PC-3 (cell line): ENCODE data around the gene MRC2. TPM values are rescaled to one million over a fixed set of nuclear protein-coding genes. Genes with fewer than 3 reads are reported as not detected.

Experiments used
- ATAC-seq: fragments of 200-7000 bp; cut with Tn5 transposase; 2 replicates; pipeline ENCODE4 v1.9.1; 2020; ENCODE audit warnings: mild to moderate bottlenecking, moderate library complexity
- Bru-seq: library from RNA; stranded (reverse); fragments of 400-500 nt; gene quantifications from one replicate; lab custom pipeline; 2021; lab: Mats Ljungman, UMichigan
- BruChase-seq, 2 experiments: library from RNA; stranded (reverse); fragments of 400-500 nt; gene quantifications; one replicate each; lab custom pipeline; 2021; lab: Mats Ljungman, UMichigan
- BruUV-seq: library from RNA; stranded (reverse); fragments of 400-500 nt; replicated peaks from 2 replicates; lab custom pipeline; 2021; lab: Mats Ljungman, UMichigan
- CTCF ChIA-PET: fragments of 300-600 bp; sonication (Branson Sonifier 250); formaldehyde crosslinking; loops from one replicate; lab custom pipeline; 2022; ENCODE audit warnings: antibody characterized with exemption; lab: Charles Lee
- POLR2A ChIA-PET: fragments of 300-600 bp; sonication (Branson Sonifier 250); formaldehyde crosslinking; loops from one replicate; lab custom pipeline; 2022; ENCODE audit warnings: antibody characterized with exemption; ENCODE audit not compliant: unreplicated experiment; lab: Charles Lee
- DNase-seq: peaks from one replicate; pipeline ENCODE4 v3.0.0-alpha.2; 2015
- H2AFZ ChIP-seq: fragments of 300-600 bp; sonication (generic); 2 replicates; pipeline ENCODE4 v1.6.0; 2016; ENCODE audit warnings: antibody characterized with exemption, low read length
- H3F3A ChIP-seq: fragments of 300-600 bp; sonication (generic); one replicate; pipeline ENCODE4 v1.6.0; 2017; ENCODE audit warnings: antibody characterized with exemption, low read length, control low read depth, mild to moderate bottlenecking; ENCODE audit not compliant: unreplicated experiment
- H3K27ac ChIP-seq: fragments of 300-600 bp; sonication (generic); 2 replicates; pipeline ENCODE4 v1.5.1; 2016; ENCODE audit warnings: mild to moderate bottlenecking, low read length
- H3K27me3 ChIP-seq: fragments of 300-600 bp; sonication (generic); 2 replicates; pipeline ENCODE4 v1.6.1; 2016; ENCODE audit warnings: low read length, mixed read lengths
- H3K36me3 ChIP-seq: fragments of 300-600 bp; sonication (generic); 2 replicates; pipeline ENCODE4 v1.6.1; 2016; ENCODE audit warnings: low read depth, mixed run types, low read length, mixed read lengths
- H3K4me1 ChIP-seq: fragments of 300-600 bp; sonication (generic); 2 replicates; pipeline ENCODE4 v1.5.1; 2016; ENCODE audit warnings: low read length; ENCODE audit not compliant: insufficient read depth
- H3K4me2 ChIP-seq: fragments of 300-600 bp; sonication (generic); 2 replicates; pipeline ENCODE4 v1.6.0; 2016; ENCODE audit warnings: low read length
- H3K4me3 ChIP-seq: fragments of 300-600 bp; sonication (generic); 2 replicates; pipeline ENCODE4 v1.5.1; 2016; ENCODE audit warnings: mild to moderate bottlenecking, low read length, mixed read lengths
- H3K79me2 ChIP-seq: fragments of 300-600 bp; sonication (generic); 2 replicates; pipeline ENCODE4 v1.6.1; 2017; ENCODE audit warnings: low read length, mixed read lengths
- H3K9ac ChIP-seq: fragments of 300-600 bp; sonication (generic); 2 replicates; pipeline ENCODE4 v1.6.0; 2016; ENCODE audit warnings: mild to moderate bottlenecking, low read length
- H3K9me2 ChIP-seq: fragments of 300-600 bp; sonication (generic); replicated peaks from 2 replicates; pipeline ENCODE4 v1.6.1; 2016; ENCODE audit warnings: mixed run types, low read length, mixed read lengths
- H3K9me3 ChIP-seq: fragments of 300-600 bp; sonication (generic); 2 replicates; pipeline ENCODE4 v1.6.1; 2016; ENCODE audit warnings: low read length, mixed read lengths
- H4K20me1 ChIP-seq: fragments of 300-600 bp; sonication (generic); 2 replicates; pipeline ENCODE4 v1.6.1; 2016; ENCODE audit warnings: low read length, mixed read lengths
- CTCF ChIP-seq: fragments of 300-600 bp; sonication (generic); conservative IDR thresholded peaks from 2 replicates; pipeline ENCODE4 v1.5.1; 2017; ENCODE audit warnings: antibody characterized with exemption, low read depth, mild to moderate bottlenecking, low read length
- EZH2 ChIP-seq: fragments of 300-600 bp; sonication (generic); IDR thresholded peaks from one replicate; pipeline ENCODE4 v1.6.1; 2017; ENCODE audit warnings: antibody characterized with exemption, mild to moderate bottlenecking, low read length; ENCODE audit not compliant: unreplicated experiment
- EZH2phosphoT487 ChIP-seq: fragments of 300-600 bp; sonication (generic); IDR thresholded peaks from 2 replicates; pipeline ENCODE4 v1.6.1; 2018; ENCODE audit warnings: mild to moderate bottlenecking, antibody characterized with exemption, low read length, borderline replicate concordance
- intact Hi-C: fragments of 100-400 bp; cut with micrococcal nuclease; formaldehyde crosslinking; loops from 2 replicates; pipeline ENCODE4 v1.9.0; 2023
- long read RNA-seq: library from polyadenylated mRNA; unstranded; transcript quantifications from one replicate; pipeline ENCODE4 v2.0.0, GENCODE V29; 2021; ENCODE audit not compliant: unreplicated experiment
- total RNA-seq: library from RNA; depleted of rRNA; stranded (reverse); fragments of >200 nt; gene quantifications from 2 replicates; pipeline ENCODE4 v1.2.3, GENCODE V29; 2014; rRNA removed

MRC2 gene
- total RNA-seq = 13.5 and 17.2 TPM in 2 replicates
- percentile 44 among the genes with signal in this experiment for Bru-seq, nascent RNA
- BruChase-seq, experiment 1, labeled RNA remaining after a 6-hour chase = percentile 57 among the genes with signal in this experiment
- percentile 54 among the genes with signal in this experiment for BruChase-seq, experiment 2, labeled RNA remaining after a 2-hour chase
- long read RNA-seq, full-length matches to known transcripts = 2 of 77 reads
- long read RNA-seq, partial matches to known transcripts = 40 of 77 reads
- long read RNA-seq, other reads (novel, unspliced or antisense) = 35 of 77 reads

GRCh38 chr17:62627219-62627903 lies at the start of gene MRC2:
MRC2 (plus strand) TSS chr17:62627670; CDS start chr17:62627803, 133 bp downstream.
- Histone ChIP-seq H3K27ac (no peak within 1 kb of the TSS), H3F3A (no peaks in the 10 kb centered on the region), H3K4me1 (peaks cover 7% of the 10 kb centered on the region), H3K36me3 (no peaks in the 10 kb centered on the region), H2AFZ (peak within 1 kb of the TSS; percentile 96), H4K20me1 (no peaks in the 10 kb centered on the region), H3K79me2 (no peaks in the 10 kb centered on the region), H3K27me3 (no peaks in the 10 kb centered on the region), H3K4me3 (peak within 1 kb of the TSS; percentile 88), H3K9me3 (no peaks in the 10 kb centered on the region), H3K4me2 (peak within 1 kb of the TSS; percentile 100), H3K9ac (peak within 1 kb of the TSS; percentile 48), H3K9me2 (no peaks in the 10 kb centered on the region)
- no peak for TF ChIP-seq EZH2
- TF ChIP-seq EZH2phosphoT487 = no peak
- TF ChIP-seq CTCF = no peak
- peak; percentile 58 for DNase-seq
- no TSS peak for BruUV-seq
- CTCF ChIA-PET = no interaction called here
- POLR2A ChIA-PET = no interaction called here
- intact Hi-C loops = no loop called here
- peak; percentile 66 for ATAC-seq

GRCh38 chr17:62578757-62579487 lies 48.5 kb upstream of the MRC2 start:
- H3K9me3 ChIP-seq = no peaks in the 10 kb centered on the region
- H3K27me3 ChIP-seq = no peaks in the 10 kb centered on the region
- no peak for DNase-seq
- H3K4me1 ChIP-seq = no peaks in the 10 kb centered on the region
- TF ChIP-seq EZH2phosphoT487 (no peak), CTCF (no peak), EZH2 (no peak)
- no peak overlapping the region for H3K4me2 ChIP-seq
- H3K36me3 ChIP-seq = peaks cover 45% of the 10 kb centered on the region
- H3K4me3 ChIP-seq = no peak overlapping the region
- intact Hi-C loops = no loop called here
- H3F3A ChIP-seq = no peaks in the 10 kb centered on the region
- no peak overlapping the region for H3K27ac ChIP-seq
- no TSS peak for BruUV-seq
- ATAC-seq = no peak
- no peaks in the 10 kb centered on the region for H3K79me2 ChIP-seq
- H3K9me2 ChIP-seq = no peaks in the 10 kb centered on the region
- no peak overlapping the region for H2AFZ ChIP-seq
- no peaks in the 10 kb centered on the region for H4K20me1 ChIP-seq
- no peak overlapping the region for H3K9ac ChIP-seq
- ChIA-PET CTCF (interaction anchor here (0.6 to 1.1 kb wide), 2 partner anchors 23 to 26 kb away, joined by 4 to 5 read pairs; no protein-coding TSS in a partner anchor), POLR2A (no interaction called here)
